Measurements from ENCODE around the gene ZNF277.

DNA sequence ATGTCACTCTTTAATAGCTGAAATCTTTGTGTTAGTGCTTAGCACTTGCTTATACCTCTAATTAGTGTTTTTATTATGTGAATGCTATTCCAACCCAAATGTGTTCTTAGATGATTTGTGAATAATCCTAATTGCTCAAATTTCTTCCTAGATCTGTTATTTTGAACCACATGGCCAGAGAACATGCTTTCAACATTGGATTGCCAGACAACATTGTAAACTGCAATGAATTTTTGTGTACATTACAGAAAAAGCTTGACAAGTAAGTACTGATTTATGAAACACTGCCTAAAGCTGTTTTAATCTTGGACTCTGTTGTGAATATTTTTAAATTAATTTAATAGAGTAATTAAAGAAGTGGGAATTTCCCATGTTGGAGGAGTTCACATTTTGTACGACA, 121.1 kb downstream of the ZNF277 start:
- TF ChIP-seq, protein P1, sequence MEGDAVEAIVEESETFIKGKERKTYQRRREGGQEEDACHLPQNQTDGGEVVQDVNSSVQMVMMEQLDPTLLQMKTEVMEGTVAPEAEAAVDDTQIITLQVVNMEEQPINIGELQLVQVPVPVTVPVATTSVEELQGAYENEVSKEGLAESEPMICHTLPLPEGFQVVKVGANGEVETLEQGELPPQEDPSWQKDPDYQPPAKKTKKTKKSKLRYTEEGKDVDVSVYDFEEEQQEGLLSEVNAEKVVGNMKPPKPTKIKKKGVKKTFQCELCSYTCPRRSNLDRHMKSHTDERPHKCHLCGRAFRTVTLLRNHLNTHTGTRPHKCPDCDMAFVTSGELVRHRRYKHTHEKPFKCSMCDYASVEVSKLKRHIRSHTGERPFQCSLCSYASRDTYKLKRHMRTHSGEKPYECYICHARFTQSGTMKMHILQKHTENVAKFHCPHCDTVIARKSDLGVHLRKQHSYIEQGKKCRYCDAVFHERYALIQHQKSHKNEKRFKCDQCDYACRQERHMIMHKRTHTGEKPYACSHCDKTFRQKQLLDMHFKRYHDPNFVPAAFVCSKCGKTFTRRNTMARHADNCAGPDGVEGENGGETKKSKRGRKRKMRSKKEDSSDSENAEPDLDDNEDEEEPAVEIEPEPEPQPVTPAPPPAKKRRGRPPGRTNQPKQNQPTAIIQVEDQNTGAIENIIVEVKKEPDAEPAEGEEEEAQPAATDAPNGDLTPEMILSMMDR (IDR thresholded peaks at IDR 0.05): no peak
- no peak for TF ChIP-seq POLR2A (IDR thresholded peaks at IDR 0.05)

All from tibial nerve (tissue), 3 donors.